Neural progenitor cell (in vitro differentiated cells): ENCODE measurements around the gene RAB36. TPM values are rescaled to one million over a fixed set of nuclear protein-coding genes. Genes with fewer than 3 reads are reported as not detected.

Source experiments
- DNase-seq: peaks from one replicate; pipeline ENCODE4 v3.0.0-alpha.2; 2016; ENCODE audit warnings: low spot score
- H2AFZ ChIP-seq: fragments of 200-600 bp; sonication (generic); replicated peaks from 2 replicates; pipeline ENCODE4 v1.6.1; 2016; ENCODE audit warnings: antibody characterized with exemption
- H3F3A ChIP-seq: fragments of 200-600 bp; sonication (generic); 2 replicates; pipeline ENCODE4 v1.6.1; 2016; ENCODE audit warnings: antibody characterized with exemption, low read depth
- H3K27ac ChIP-seq: fragments of 200-600 bp; sonication (generic); 2 replicates; pipeline ENCODE4 v1.5.1; 2016; ENCODE audit warnings: mild to moderate bottlenecking
- H3K27me3 ChIP-seq: fragments of 200-600 bp; sonication (generic); 2 replicates; pipeline ENCODE4 v1.6.1; 2016; ENCODE audit warnings: mild to moderate bottlenecking, moderate library complexity
- H3K36me3 ChIP-seq: fragments of 200-600 bp; sonication (generic); 2 replicates; pipeline ENCODE4 v1.5.1; 2016
- H3K4me1 ChIP-seq: fragments of 200-600 bp; sonication (generic); 2 replicates; pipeline ENCODE4 v1.6.1; 2016; ENCODE audit warnings: mixed run types
- H3K4me2 ChIP-seq: fragments of 200-600 bp; sonication (generic); 2 replicates; pipeline ENCODE4 v1.6.1; 2016
- H3K4me3 ChIP-seq: fragments of 200-600 bp; sonication (generic); 2 replicates; pipeline ENCODE4 v1.5.1; 2016
- H3K79me2 ChIP-seq: fragments of 200-600 bp; sonication (generic); 2 replicates; pipeline ENCODE4 v1.6.1; 2016; ENCODE audit warnings: low read depth
- H3K9ac ChIP-seq: fragments of 200-600 bp; sonication (generic); 2 replicates; pipeline ENCODE4 v1.6.1; 2016
- H3K9me3 ChIP-seq: fragments of 200-600 bp; sonication (generic); 2 replicates; pipeline ENCODE4 v1.5.1; 2016; ENCODE audit warnings: low read depth
- H4K20me1 ChIP-seq: fragments of 200-600 bp; sonication (generic); 2 replicates; pipeline ENCODE4 v1.6.1; 2016; ENCODE audit warnings: low read depth
- H3K27ac Mint-ChIP-seq: 3 replicates; pipeline ENCODE4 v1.8.0; 2021; ENCODE audit warnings: mixed read lengths
- H3K27me3 Mint-ChIP-seq: 2 replicates; pipeline ENCODE4 v1.8.0; 2022; ENCODE audit warnings: low read depth, mild to moderate bottlenecking, inconsistent platforms, moderate library complexity, mixed read lengths; ENCODE audit not compliant: insufficient read depth
- H3K36me3 Mint-ChIP-seq: 3 replicates; pipeline ENCODE4 v1.8.0; 2021; ENCODE audit warnings: mixed read lengths
- H3K4me1 Mint-ChIP-seq: 3 replicates; pipeline ENCODE4 v1.8.0; 2021; ENCODE audit warnings: mixed read lengths
- H3K4me3 Mint-ChIP-seq: 3 replicates; pipeline ENCODE4 v1.8.0; 2021; ENCODE audit warnings: mild to moderate bottlenecking, moderate library complexity, mixed read lengths
- H3K9me3 Mint-ChIP-seq: 3 replicates; pipeline ENCODE4 v1.8.0; 2020; ENCODE audit warnings: mixed read lengths
- EZH2 ChIP-seq: fragments of 200-600 bp; sonication (generic); IDR thresholded peaks from 2 replicates; pipeline ENCODE4 v1.6.1; 2017; ENCODE audit warnings: antibody characterized with exemption, mild to moderate bottlenecking, moderate library complexity
- EZH2phosphoT487 ChIP-seq: fragments of 200-600 bp; sonication (generic); IDR thresholded peaks from 2 replicates; pipeline ENCODE4 v1.6.1; 2017; ENCODE audit warnings: antibody characterized with exemption
- total RNA-seq: library from RNA; depleted of rRNA; stranded (reverse); fragments of >200 nt; gene quantifications from 2 replicates; pipeline ENCODE4 v1.2.3, GENCODE V29; 2015; ENCODE audit warnings: low replicate concordance
- TF ChIP-seq, protein P1 (sequence below): fragments of 200-600 bp; sonication (generic); IDR thresholded peaks from 2 replicates; pipeline ENCODE4 v1.5.1; 2017; ENCODE audit warnings: antibody characterized with exemption, mild to moderate bottlenecking

The RAB36 gene
- total RNA-seq, 1 donor from 2014 or later, result 2.9 TPM

DNA sequence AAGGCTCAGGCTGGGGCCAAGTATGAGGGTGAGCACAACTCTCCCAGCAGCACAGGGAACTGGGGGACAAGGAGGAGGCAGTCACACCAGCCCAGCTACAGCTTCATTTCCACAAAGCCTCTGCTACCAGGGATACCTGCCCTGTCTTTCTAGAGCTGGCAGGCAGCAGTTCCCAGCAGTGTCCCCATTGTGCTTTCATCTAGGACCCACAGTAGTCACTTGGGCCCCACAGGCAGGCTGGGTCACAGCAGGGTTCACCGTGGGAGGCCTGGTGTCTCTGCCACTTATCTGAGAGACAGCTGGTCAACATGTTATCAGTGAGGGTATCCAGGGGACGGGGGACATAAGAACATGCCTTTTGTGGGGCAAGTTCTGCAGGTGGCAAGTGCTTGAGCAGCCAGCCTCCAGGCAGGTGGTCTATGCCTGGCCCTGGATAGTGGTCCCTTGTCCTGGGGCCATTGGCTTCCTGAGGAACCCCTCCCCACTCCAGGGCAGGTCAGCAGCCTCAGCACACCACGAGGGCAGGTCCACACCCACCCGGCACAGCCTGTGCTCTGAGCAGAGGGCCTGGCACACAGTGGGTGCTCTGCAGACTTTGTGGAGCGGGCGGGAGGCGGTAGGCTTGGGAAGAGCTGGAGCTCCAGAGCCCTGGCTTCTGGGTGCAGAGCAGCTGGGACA is 45.0 kb upstream of the RAB36 start:
- Mint-ChIP-seq H3K27me3 (no peaks in the 10 kb centered on the region), H3K27ac (no peak overlapping the region), H3K4me3 (no peak overlapping the region), H3K9me3 (no peaks in the 10 kb centered on the region), H3K36me3 (peaks cover 8% of the 10 kb centered on the region), H3K4me1 (peaks cover 16% of the 10 kb centered on the region)
- TF ChIP-seq, protein P1, sequence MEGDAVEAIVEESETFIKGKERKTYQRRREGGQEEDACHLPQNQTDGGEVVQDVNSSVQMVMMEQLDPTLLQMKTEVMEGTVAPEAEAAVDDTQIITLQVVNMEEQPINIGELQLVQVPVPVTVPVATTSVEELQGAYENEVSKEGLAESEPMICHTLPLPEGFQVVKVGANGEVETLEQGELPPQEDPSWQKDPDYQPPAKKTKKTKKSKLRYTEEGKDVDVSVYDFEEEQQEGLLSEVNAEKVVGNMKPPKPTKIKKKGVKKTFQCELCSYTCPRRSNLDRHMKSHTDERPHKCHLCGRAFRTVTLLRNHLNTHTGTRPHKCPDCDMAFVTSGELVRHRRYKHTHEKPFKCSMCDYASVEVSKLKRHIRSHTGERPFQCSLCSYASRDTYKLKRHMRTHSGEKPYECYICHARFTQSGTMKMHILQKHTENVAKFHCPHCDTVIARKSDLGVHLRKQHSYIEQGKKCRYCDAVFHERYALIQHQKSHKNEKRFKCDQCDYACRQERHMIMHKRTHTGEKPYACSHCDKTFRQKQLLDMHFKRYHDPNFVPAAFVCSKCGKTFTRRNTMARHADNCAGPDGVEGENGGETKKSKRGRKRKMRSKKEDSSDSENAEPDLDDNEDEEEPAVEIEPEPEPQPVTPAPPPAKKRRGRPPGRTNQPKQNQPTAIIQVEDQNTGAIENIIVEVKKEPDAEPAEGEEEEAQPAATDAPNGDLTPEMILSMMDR, result no peak
- TF ChIP-seq EZH2 (no peak), EZH2phosphoT487 (no peak)
- DNase-seq, result no peak
- Histone ChIP-seq H3K27ac (no peak overlapping the region), H3K4me1 (peaks cover under 1% of the 10 kb centered on the region), H3K4me3 (no peak overlapping the region), H3K9ac (no peak overlapping the region), H3K27me3 (no peaks in the 10 kb centered on the region), H3F3A (no peaks in the 10 kb centered on the region), H3K79me2 (no peaks in the 10 kb centered on the region), H3K36me3 (no peaks in the 10 kb centered on the region), H4K20me1 (peaks cover 88% of the 10 kb centered on the region), H3K9me3 (no peaks in the 10 kb centered on the region), H3K4me2 (no peak overlapping the region), H2AFZ (no peak overlapping the region)

DNA sequence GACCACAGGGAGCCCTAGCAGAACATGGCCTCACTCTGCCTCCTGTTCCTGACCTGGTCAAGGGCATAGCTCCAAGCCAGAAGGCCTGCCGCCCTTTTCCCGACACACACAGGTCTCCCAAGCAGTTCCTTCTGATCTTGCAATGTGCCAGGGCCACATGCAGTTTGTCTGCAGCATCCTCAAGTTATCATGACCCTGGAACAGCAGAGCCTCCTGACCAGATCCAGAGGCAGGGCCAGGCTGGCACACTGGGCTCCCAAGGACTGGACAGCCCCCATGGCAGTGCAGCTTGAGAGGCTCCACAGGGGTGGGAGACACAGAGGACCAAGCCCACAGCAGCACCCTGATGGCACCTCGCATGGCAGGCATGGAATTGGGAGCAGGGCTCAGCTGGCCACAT is 43.8 kb upstream of the RAB36 start:
- no peaks in the 10 kb centered on the region for H3F3A ChIP-seq
- Mint-ChIP-seq H3K36me3 (peaks cover 6% of the 10 kb centered on the region), H3K27ac (no peak overlapping the region), H3K4me1 (peaks cover 4% of the 10 kb centered on the region), H3K9me3 (no peaks in the 10 kb centered on the region), H3K27me3 (peaks cover 2% of the 10 kb centered on the region), H3K4me3 (no peak overlapping the region)
- no peak overlapping the region for H3K27ac ChIP-seq
- H3K9ac ChIP-seq, result no peak overlapping the region
- H3K27me3 ChIP-seq, result no peaks in the 10 kb centered on the region
- no peaks in the 10 kb centered on the region for H3K4me1 ChIP-seq
- no peaks in the 10 kb centered on the region for H3K79me2 ChIP-seq
- H4K20me1 ChIP-seq, result peaks cover 76% of the 10 kb centered on the region
- no peaks in the 10 kb centered on the region for H3K36me3 ChIP-seq
- no peak overlapping the region for H3K4me3 ChIP-seq
- no peak overlapping the region for H2AFZ ChIP-seq
- H3K9me3 ChIP-seq, result no peaks in the 10 kb centered on the region
- H3K4me2 ChIP-seq, result no peak overlapping the region
- TF ChIP-seq, protein P1, result no peak
- TF ChIP-seq EZH2 (no peak), EZH2phosphoT487 (no peak)
- no peak for DNase-seq

DNA sequence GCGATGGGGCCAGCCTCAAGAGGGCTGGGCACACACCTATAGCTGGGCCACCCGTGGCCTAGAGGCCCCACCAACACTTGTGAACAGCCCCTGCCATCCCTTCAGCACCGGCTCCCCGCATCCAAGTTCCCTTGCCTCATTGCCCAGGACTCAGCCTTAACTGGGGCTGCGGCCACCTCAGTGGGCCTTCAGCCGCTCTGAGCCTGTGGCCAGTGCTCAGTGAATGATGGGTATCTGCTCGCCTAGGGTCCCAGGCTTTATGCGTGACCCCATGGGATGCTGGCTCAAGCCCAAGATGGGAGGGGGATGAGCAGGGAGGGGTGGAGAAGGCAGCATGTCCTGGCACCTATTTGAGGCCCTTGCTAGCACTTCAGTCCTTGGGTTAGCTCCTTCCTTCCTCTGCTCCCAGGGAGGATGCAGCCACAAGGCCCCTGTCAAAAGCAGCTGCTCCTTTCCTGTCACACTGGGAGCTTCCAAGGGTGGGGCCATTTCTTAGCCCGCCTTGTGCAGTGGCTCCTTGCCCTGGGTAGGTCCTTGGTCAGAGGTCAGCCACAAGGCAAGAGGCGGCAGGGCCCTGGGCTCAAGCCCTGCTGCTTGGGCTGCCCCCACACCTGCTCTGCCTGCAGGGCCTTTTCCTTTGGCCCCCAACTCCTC is 43.1 kb upstream of the RAB36 start:
- TF ChIP-seq EZH2phosphoT487 (no peak), EZH2 (no peak)
- TF ChIP-seq, protein P1, result no peak
- Histone ChIP-seq H3K9ac (no peak overlapping the region), H3K27ac (no peak overlapping the region), H3K79me2 (no peaks in the 10 kb centered on the region), H3K9me3 (no peaks in the 10 kb centered on the region), H3F3A (no peaks in the 10 kb centered on the region), H3K4me1 (no peaks in the 10 kb centered on the region), H3K27me3 (no peaks in the 10 kb centered on the region), H3K4me2 (no peak overlapping the region), H3K36me3 (no peaks in the 10 kb centered on the region), H2AFZ (no peak overlapping the region), H3K4me3 (no peak overlapping the region), H4K20me1 (peaks cover 74% of the 10 kb centered on the region)
- no peak overlapping the region for H3K4me3 Mint-ChIP-seq
- H3K4me1 Mint-ChIP-seq, result no peaks in the 10 kb centered on the region
- no peak overlapping the region for H3K27ac Mint-ChIP-seq
- H3K27me3 Mint-ChIP-seq, result peaks cover 2% of the 10 kb centered on the region
- no peak for DNase-seq
- peaks cover 3% of the 10 kb centered on the region for H3K36me3 Mint-ChIP-seq
- no peaks in the 10 kb centered on the region for H3K9me3 Mint-ChIP-seq
